Activated CD4-positive, alpha-beta T cell treated with anti-CD3 and anti-CD28 coated beads, Interleukin-2, amount 50 U/mL, for 48 hours (primary cell): ENCODE data around the gene PHYHIPL.

Source experiments
- DNase-seq, 2 experiments: peaks; one replicate each; pipeline ENCODE4 v3.0.0-alpha.2; 2020

The PHYHIPL gene

GRCh38 chr10:59176241-59177030 lies at the start of gene PHYHIPL:
Gene PHYHIPL (plus strand): TSS chr10:59176643. CDS start chr10:59176854, 211 bp downstream.
- no peak for DNase-seq

GRCh38 chr10:59126991-59127390 lies 49.5 kb upstream of the PHYHIPL start:
- DNase-seq = no peak

GRCh38 chr10:59127991-59128390 lies 48.5 kb upstream of the PHYHIPL start:
- DNase-seq = no peak

DNA sequence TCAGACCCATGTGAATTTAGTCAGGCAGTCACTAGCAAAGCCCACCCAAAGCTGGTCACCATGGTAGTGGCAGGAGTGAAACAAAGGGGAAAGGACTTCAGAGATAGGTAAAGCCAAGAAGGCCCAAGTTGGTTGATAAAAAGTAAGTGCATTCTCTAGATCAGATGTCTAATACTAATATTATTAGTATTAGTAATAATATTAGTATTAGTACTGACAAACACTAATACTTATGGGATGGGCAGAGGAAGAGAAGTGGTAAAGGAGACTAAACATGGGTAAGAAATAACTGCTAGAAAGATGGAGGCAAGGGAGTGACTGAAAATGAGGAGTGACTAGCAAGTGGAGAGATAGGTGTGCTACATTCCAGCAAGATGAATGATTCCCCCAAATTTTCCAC lies 46.6 kb upstream of the PHYHIPL start:
- DNase-seq = no peak

DNA sequence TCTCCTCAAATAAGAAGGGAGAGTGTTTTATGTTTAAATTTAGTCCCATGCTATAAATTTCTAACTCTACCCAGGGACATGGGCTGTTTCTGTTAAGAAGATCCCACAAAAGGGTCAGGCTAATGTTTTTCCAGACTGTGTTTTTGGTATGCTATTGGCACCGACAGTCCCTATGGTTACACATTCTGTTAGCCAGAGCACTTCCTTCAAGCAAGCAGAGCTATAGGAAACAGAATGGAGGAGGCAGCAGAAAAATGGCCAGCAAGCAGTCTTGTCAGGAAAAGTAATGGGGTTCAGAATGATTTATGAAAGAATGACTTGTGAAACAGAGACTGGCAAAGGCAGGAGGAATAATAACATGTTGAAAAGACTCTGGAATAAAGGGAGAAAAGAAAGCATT lies 44.8 kb upstream of the PHYHIPL start:
- DNase-seq = no peak

- DNase-seq = no peak
Measured at GRCh38 chr10:59133841-59134593, 42.4 kb upstream of the PHYHIPL start.

GRCh38 chr10:59134785-59135184 lies 41.7 kb upstream of the PHYHIPL start:
- no peak for DNase-seq

DNA sequence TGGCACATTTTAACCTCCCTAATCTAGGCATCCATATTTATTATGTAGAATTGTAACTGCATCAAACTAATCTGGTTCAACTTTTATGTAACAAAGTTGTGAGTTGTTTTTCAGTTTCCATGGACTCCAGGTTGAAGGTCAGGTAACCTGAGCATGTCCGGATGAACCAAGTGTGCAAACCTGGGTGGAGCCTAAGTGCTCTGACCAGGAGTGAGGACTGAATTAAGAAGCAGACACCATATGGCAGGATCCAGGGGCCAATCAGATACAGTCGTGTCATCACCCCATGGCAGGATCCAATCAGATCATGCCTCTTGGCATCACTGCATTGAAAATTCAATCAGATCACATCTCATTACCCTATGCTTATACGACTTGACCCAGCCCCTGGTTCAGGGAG lies 41.2 kb upstream of the PHYHIPL start:
- no peak for DNase-seq

DNA sequence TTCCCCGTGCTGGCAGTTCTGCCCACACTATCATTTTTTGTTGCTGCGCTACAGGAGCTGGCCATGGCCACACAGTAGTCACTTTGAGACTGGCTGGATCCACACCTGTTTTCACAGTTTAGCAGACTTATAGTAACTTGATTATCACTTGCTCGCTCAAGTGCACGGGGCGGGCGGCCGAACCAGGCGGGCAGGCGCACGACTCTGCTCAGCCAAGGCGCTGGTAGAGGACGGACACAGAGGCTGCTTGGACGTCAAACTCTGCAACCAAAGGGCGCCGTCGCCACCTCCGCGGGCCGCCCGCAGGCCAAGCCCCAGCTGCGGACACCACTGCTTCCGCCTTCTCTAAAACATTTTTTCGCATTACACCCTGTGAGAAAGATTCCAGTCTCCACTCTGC lies 38.4 kb upstream of the PHYHIPL start:
- DNase-seq = no peak

GRCh38 chr10:59143544-59143943 lies 32.9 kb upstream of the PHYHIPL start:
- DNase-seq = no peak

DNA sequence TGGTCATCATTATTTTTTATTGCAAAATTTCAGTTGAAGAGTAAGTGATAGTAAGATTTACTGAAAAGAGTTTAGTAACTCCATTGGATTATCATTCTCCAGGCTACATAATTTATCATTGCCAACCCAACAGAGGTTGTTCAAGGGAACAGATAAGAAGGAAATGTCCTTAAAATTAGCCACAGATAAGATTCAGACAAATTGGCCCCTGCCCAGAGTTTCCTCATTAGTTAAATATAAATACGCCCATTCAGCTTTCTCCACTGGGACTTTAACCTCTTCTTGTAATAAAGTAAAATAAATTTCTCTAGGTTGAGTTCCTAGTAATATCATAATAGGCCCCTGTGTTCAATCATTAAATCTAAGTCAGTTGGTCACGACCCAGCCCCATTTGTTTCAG lies 27.7 kb upstream of the PHYHIPL start:
- DNase-seq = no peak

DNA sequence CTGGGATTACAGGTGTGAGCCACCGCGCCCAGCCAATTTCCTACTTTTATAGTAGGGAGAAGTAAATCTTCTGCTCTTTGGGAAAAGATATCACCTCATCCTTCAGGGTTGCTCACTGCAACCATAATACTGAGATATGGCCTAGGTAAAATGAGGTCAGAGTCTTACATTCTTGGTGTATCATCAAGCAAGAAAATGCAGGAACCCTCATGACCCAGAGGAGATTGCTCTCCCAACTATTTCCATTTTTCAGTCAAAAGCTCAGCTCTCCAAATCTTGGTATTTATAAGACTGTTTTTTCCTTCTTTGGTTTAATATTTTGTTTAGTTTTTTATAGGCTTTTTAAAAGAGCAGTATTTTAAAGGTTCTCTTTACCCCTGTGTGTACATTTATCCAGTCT lies 20.9 kb upstream of the PHYHIPL start:
- DNase-seq = no peak

GRCh38 chr10:59167512-59167911 lies 8.9 kb upstream of the PHYHIPL start:
- no peak for DNase-seq

DNA sequence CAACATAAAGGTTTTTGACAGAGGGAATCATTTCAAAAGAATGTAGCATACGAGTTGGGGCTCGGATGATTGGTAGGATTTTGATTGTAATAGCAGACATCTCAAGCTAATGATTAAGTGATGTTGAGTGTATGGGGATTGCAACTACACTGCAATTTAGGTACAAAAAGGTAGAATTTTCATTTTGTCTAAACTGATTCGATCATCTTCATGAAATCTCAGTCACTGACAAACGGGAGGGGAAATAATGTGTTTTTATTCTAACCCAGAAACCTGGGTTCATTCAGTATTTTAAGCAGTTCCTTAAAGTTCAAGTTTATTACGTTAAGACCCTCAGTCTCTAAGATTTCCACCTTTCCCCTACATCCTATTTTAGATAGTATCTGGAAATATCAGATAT lies 3.9 kb upstream of the PHYHIPL start:
- DNase-seq = no peak

- DNase-seq = no peak
Measured at GRCh38 chr10:59173414-59173813, 3.0 kb upstream of the PHYHIPL start.

DNA sequence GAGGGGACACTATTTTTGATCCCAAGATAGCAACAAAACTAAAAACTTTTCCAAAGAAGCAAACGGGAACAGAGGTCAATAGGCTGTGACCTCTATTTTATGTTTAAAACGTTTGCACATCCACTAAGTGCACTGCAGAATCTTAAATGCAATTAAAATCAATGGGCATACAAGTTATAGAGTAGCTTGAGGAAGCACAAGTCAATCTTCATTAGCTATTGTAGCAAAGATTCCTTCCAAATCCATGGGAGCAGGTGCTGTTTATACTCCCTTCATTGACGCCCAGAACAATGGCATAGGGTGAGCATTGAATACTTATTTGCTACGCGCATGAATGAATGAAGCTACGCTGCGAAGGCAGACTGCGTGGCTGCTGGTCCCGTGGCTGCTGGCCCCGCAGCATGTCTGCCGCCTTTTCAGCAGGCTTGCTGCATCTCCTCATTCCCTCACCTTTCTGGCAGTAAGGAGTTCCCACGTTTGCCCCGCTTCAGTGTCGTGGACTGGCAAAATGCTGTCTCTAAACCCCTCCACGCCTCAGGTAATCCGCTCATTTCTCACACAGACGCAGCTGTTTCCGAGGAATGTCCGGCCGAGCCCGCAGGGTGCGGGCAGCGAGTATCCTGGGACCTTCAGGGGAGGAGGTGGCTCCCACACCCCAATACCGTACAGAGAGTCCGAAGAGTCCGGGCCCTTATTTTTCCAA lies 754 bp upstream of the PHYHIPL start:
- DNase-seq = no peak

- no peak for DNase-seq
Measured at GRCh38 chr10:59177031-59177797, 771 bp downstream of the PHYHIPL start.

DNA sequence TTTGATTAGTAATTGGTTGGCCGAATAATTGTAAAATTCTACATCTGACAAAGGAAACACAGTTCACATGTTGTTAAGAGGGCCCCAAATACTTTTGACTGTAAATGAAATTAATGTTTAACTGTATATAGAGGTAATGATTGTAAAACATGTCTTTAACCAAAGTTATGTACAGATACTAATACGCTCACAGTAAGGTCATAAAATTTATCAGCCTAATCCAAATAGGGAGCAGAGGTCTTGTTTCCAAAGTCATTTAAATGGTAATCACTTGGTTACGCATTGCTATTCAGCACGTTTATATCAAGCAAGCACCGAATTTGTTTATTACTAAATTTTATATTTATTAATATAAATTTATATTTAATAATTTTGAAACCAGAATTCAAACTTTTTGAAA lies 1.4 kb downstream of the PHYHIPL start:
- DNase-seq = no peak

GRCh38 chr10:59179068-59179467 lies 2.6 kb downstream of the PHYHIPL start:
- DNase-seq = no peak

GRCh38 chr10:59180689-59181270 lies 4.3 kb downstream of the PHYHIPL start:
- no peak for DNase-seq

- DNase-seq = no peak
Measured at GRCh38 chr10:59181668-59182067, 5.2 kb downstream of the PHYHIPL start.

GRCh38 chr10:59190332-59190731 lies 13.9 kb downstream of the PHYHIPL start:
- DNase-seq = no peak
